PC-3 (cell line): Measurements from ENCODE around the gene PARM1. TPM values are rescaled to one million over a fixed set of nuclear protein-coding genes. Genes with fewer than 3 reads are reported as not detected.

Experiments used
- ATAC-seq: fragments of 200-7000 bp; cut with Tn5 transposase; 2 replicates; pipeline ENCODE4 v1.9.1; 2020; ENCODE audit warnings: mild to moderate bottlenecking, moderate library complexity
- BruUV-seq: library from RNA; stranded (reverse); fragments of 400-500 nt; replicated peaks from 2 replicates; lab custom pipeline; 2021; lab: Mats Ljungman, UMichigan
- CTCF ChIA-PET: fragments of 300-600 bp; sonication (Branson Sonifier 250); formaldehyde crosslinking; loops from one replicate; lab custom pipeline; 2022; ENCODE audit warnings: antibody characterized with exemption; lab: Charles Lee
- POLR2A ChIA-PET: fragments of 300-600 bp; sonication (Branson Sonifier 250); formaldehyde crosslinking; loops from one replicate; lab custom pipeline; 2022; ENCODE audit warnings: antibody characterized with exemption; ENCODE audit not compliant: unreplicated experiment; lab: Charles Lee
- DNase-seq: peaks from one replicate; pipeline ENCODE4 v3.0.0-alpha.2; 2015
- H2AFZ ChIP-seq: fragments of 300-600 bp; sonication (generic); 2 replicates; pipeline ENCODE4 v1.6.0; 2016; ENCODE audit warnings: antibody characterized with exemption, low read length
- H3F3A ChIP-seq: fragments of 300-600 bp; sonication (generic); one replicate; pipeline ENCODE4 v1.6.0; 2017; ENCODE audit warnings: antibody characterized with exemption, low read length, control low read depth, mild to moderate bottlenecking; ENCODE audit not compliant: unreplicated experiment
- H3K27ac ChIP-seq: fragments of 300-600 bp; sonication (generic); 2 replicates; pipeline ENCODE4 v1.5.1; 2016; ENCODE audit warnings: mild to moderate bottlenecking, low read length
- H3K27me3 ChIP-seq: fragments of 300-600 bp; sonication (generic); 2 replicates; pipeline ENCODE4 v1.6.1; 2016; ENCODE audit warnings: low read length, mixed read lengths
- H3K36me3 ChIP-seq: fragments of 300-600 bp; sonication (generic); 2 replicates; pipeline ENCODE4 v1.6.1; 2016; ENCODE audit warnings: low read depth, mixed run types, low read length, mixed read lengths
- H3K4me1 ChIP-seq: fragments of 300-600 bp; sonication (generic); 2 replicates; pipeline ENCODE4 v1.5.1; 2016; ENCODE audit warnings: low read length; ENCODE audit not compliant: insufficient read depth
- H3K4me2 ChIP-seq: fragments of 300-600 bp; sonication (generic); 2 replicates; pipeline ENCODE4 v1.6.0; 2016; ENCODE audit warnings: low read length
- H3K4me3 ChIP-seq: fragments of 300-600 bp; sonication (generic); 2 replicates; pipeline ENCODE4 v1.5.1; 2016; ENCODE audit warnings: mild to moderate bottlenecking, low read length, mixed read lengths
- H3K79me2 ChIP-seq: fragments of 300-600 bp; sonication (generic); 2 replicates; pipeline ENCODE4 v1.6.1; 2017; ENCODE audit warnings: low read length, mixed read lengths
- H3K9ac ChIP-seq: fragments of 300-600 bp; sonication (generic); 2 replicates; pipeline ENCODE4 v1.6.0; 2016; ENCODE audit warnings: mild to moderate bottlenecking, low read length
- H3K9me2 ChIP-seq: fragments of 300-600 bp; sonication (generic); replicated peaks from 2 replicates; pipeline ENCODE4 v1.6.1; 2016; ENCODE audit warnings: mixed run types, low read length, mixed read lengths
- H3K9me3 ChIP-seq: fragments of 300-600 bp; sonication (generic); 2 replicates; pipeline ENCODE4 v1.6.1; 2016; ENCODE audit warnings: low read length, mixed read lengths
- H4K20me1 ChIP-seq: fragments of 300-600 bp; sonication (generic); 2 replicates; pipeline ENCODE4 v1.6.1; 2016; ENCODE audit warnings: low read length, mixed read lengths
- EZH2 ChIP-seq: fragments of 300-600 bp; sonication (generic); IDR thresholded peaks from one replicate; pipeline ENCODE4 v1.6.1; 2017; ENCODE audit warnings: antibody characterized with exemption, mild to moderate bottlenecking, low read length; ENCODE audit not compliant: unreplicated experiment
- EZH2phosphoT487 ChIP-seq: fragments of 300-600 bp; sonication (generic); IDR thresholded peaks from 2 replicates; pipeline ENCODE4 v1.6.1; 2018; ENCODE audit warnings: mild to moderate bottlenecking, antibody characterized with exemption, low read length, borderline replicate concordance
- intact Hi-C: fragments of 100-400 bp; cut with micrococcal nuclease; formaldehyde crosslinking; loops from 2 replicates; pipeline ENCODE4 v1.9.0; 2023
- total RNA-seq: library from RNA; depleted of rRNA; stranded (reverse); fragments of >200 nt; gene quantifications from 2 replicates; pipeline ENCODE4 v1.2.3, GENCODE V29; 2014
- TF ChIP-seq, protein P1 (sequence below): fragments of 300-600 bp; sonication (generic); conservative IDR thresholded peaks from 2 replicates; pipeline ENCODE4 v1.5.1; 2017; ENCODE audit warnings: antibody characterized with exemption, low read depth, mild to moderate bottlenecking, low read length

PARM1 gene
- total RNA-seq, 1 experiment from 2014 or later = 2.9 TPM

DNA sequence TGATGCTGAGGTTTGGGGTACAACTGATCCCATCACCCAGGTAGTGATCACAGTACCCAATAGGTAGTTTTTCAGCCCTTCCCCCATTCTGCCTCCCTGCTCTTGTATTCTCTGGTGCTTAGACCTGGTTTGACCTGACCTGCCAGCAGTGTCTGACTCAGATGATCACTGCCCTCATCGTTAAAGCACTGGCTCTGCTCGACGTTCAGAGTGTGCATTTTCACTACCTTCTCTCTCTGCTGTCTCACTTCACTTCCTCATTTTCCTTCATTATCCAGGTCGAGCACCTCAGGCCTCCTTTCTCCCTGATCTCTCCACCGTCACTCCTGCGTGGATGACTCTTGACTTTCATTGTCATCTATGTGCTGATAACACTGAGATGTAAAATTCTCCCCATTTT lies 83.6 kb downstream of the PARM1 start:
- Histone ChIP-seq H3K4me2 (peak overlapping the region; percentile 58; the same call in 1 of the 2 replicates), H3K79me2 (no peaks in the 10 kb centered on the region), H3K9me3 (no peaks in the 10 kb centered on the region), H4K20me1 (no peaks in the 10 kb centered on the region), H3K4me1 (peaks cover 25% of the 10 kb centered on the region), H3F3A (no peaks in the 10 kb centered on the region), H3K9ac (no peak overlapping the region), H3K27ac (0 out of 2 replicates have a peak overlapping the region, but pooled peaks have one; percentile 14), H2AFZ (no peak overlapping the region), H3K36me3 (no peaks in the 10 kb centered on the region), H3K4me3 (no peak overlapping the region), H3K9me2 (no peaks in the 10 kb centered on the region), H3K27me3 (no peaks in the 10 kb centered on the region)
- ATAC-seq (no peak; the same call in 1 of the 2 replicates), DNase-seq (peak; percentile 54)
- CTCF ChIA-PET = no interaction called here
- intact Hi-C loops = no loop called here
- TF ChIP-seq EZH2phosphoT487 = no peak
- no TSS peak for BruUV-seq
- POLR2A ChIA-PET = no interaction called here

DNA sequence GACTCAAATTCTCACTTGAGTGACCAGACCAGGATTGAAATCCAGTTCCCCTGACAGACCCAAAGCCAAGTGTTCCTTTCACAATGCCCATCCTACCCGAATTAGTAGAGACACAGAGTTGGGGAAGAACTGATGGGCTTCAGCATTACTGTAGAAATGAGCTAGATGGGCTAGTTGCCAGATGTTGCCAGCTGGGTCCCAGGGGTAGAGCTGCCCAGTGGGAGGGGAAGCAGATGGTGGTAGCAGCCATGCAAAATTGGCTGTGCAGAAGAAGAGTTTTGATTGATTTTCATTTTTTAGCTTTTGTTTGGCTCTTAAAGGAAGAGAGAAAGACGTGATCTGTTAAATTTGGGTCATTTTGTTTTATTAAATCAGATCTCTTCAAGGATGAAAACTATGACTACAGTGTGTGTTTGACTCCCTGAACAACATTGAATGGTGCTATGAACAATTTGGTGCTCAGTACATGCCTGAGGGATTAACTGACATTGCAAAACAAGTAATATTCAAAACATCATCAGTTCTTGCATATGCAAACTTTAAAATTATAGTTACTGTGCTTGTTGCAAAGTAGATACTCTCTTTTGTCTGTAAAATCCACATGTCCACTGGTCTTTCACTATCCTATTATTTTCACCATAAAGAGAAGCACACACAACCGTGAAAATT lies 86.0 kb downstream of the PARM1 start:
- no peaks in the 10 kb centered on the region for H4K20me1 ChIP-seq
- no peaks in the 10 kb centered on the region for H3K36me3 ChIP-seq
- no peak overlapping the region for H3K9ac ChIP-seq
- H3K27me3 ChIP-seq = no peaks in the 10 kb centered on the region
- no peaks in the 10 kb centered on the region for H3K9me3 ChIP-seq
- ChIA-PET POLR2A (no interaction called here), CTCF (no interaction called here)
- H3K4me2 ChIP-seq = no peak overlapping the region
- H3K4me3 ChIP-seq = no peak overlapping the region
- H3F3A ChIP-seq = no peaks in the 10 kb centered on the region
- ATAC-seq = no peak
- H3K79me2 ChIP-seq = no peaks in the 10 kb centered on the region
- no TSS peak for BruUV-seq
- no peak overlapping the region for H3K27ac ChIP-seq
- H3K9me2 ChIP-seq = no peaks in the 10 kb centered on the region
- H3K4me1 ChIP-seq = peaks cover 20% of the 10 kb centered on the region; the same call in 1 of the 2 replicates
- TF ChIP-seq EZH2phosphoT487 (no peak), EZH2 (no peak)
- TF ChIP-seq, protein P1, sequence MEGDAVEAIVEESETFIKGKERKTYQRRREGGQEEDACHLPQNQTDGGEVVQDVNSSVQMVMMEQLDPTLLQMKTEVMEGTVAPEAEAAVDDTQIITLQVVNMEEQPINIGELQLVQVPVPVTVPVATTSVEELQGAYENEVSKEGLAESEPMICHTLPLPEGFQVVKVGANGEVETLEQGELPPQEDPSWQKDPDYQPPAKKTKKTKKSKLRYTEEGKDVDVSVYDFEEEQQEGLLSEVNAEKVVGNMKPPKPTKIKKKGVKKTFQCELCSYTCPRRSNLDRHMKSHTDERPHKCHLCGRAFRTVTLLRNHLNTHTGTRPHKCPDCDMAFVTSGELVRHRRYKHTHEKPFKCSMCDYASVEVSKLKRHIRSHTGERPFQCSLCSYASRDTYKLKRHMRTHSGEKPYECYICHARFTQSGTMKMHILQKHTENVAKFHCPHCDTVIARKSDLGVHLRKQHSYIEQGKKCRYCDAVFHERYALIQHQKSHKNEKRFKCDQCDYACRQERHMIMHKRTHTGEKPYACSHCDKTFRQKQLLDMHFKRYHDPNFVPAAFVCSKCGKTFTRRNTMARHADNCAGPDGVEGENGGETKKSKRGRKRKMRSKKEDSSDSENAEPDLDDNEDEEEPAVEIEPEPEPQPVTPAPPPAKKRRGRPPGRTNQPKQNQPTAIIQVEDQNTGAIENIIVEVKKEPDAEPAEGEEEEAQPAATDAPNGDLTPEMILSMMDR = no peak
- intact Hi-C loops = no loop called here
- H2AFZ ChIP-seq = no peak overlapping the region
- DNase-seq = no peak

DNA sequence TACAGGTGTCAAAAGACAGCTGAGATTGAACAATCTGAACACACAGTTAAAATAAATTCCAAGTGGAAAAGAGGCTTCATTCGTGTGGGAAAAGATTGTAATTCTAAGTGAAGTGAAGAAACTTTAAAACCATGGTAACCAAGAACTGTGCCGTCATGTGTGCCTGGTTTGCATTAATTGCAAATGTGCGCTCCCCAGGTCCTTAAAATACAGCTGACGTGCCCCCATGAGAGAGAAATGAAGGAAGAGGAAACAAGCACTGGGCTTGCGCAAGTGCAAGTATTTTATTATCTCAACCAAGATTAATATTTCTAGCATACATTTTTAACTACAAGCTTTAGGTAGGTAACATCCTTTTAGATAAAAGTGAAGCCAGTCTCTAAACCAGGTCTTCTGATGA lies 92.5 kb downstream of the PARM1 start:
- Histone ChIP-seq H3K9ac (no peak overlapping the region), H3K4me3 (no peak overlapping the region), H3F3A (no peaks in the 10 kb centered on the region), H3K9me2 (no peaks in the 10 kb centered on the region), H3K27ac (no peak overlapping the region), H3K4me1 (no peaks in the 10 kb centered on the region), H3K27me3 (no peaks in the 10 kb centered on the region), H3K9me3 (no peaks in the 10 kb centered on the region), H3K79me2 (no peaks in the 10 kb centered on the region), H2AFZ (no peak overlapping the region), H3K4me2 (no peak overlapping the region), H3K36me3 (no peaks in the 10 kb centered on the region), H4K20me1 (no peaks in the 10 kb centered on the region)
- TF ChIP-seq, protein P1 = no peak
- TF ChIP-seq EZH2phosphoT487 (no peak), EZH2 (no peak)
- no peak for ATAC-seq
- ChIA-PET POLR2A (no interaction called here), CTCF (no interaction called here)
- no TSS peak for BruUV-seq
- intact Hi-C loops = no loop called here
- no peak for DNase-seq
